T47D (cell line): ENCODE measurements around the gene SLC39A1.

ENCODE experiments used
- DNase-seq, 2 experiments: peaks; one replicate each; pipeline versions ENCODE4 v3.0.0 to v3.0.0-alpha.2; 2011 to 2012; ENCODE audit warnings: low read depth in 1 of 2, low spot score in 1 of 2
- JUND ChIP-seq: IDR thresholded peaks from 2 replicates; pipeline ENCODE4 v1.6.1; 2012; ENCODE audit warnings: low read depth
- in situ Hi-C: cut with HindIII; loops from 2 replicates; pipeline ENCODE4 v1.10.0; 2016; ENCODE audit warnings: low sequenced_read_pairs, low pct_unique_long_range_greater_than_20kb

SLC39A1 gene

GRCh38 chr1:153941826-153942725 is 21.3 kb downstream of the SLC39A1 start:
- TF ChIP-seq JUND = no peak
- in situ Hi-C loops = no loop called here
- no peak for DNase-seq

DNA sequence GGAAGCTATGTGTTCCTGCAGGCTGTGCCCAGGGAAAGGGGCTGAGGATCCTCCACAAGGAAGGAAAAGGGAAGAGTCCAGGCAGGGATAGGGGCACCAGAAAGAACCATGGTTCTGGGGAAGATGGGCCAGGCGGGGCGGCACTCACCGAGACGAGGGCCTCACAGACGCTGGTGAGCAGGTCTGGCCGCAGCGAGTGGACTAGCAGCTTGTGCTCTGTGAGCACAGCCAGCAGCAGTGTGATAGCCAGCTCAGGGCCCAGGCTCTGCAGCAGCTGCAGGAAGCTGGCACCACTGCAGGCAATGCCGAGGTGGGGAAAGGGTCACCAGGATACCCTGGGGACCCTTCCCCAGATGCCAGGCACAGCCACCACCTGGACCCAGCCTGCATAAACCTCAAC is 22.6 kb downstream of the SLC39A1 start:
- TF ChIP-seq JUND = no peak
- DNase-seq = no peak
- in situ Hi-C loops = no loop called here

DNA sequence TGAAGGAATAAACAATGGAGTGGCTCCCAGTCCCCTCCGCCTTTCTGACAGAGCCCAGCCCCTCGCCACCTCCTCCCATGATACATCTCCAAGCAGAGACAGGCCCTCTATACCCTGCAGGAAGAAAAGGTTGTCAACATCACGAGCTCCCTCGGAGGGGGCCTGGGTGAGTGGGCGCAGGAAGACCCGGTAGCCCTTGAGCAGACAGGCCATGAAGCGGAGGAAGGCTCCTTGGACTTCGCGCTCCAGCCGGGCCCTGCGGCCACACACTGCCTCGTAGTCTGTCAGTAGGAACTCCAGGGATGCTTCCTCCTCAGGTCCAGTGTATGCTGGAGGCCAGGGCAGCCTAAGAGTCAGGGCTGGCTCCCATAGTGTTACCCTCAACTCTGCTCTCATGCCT is 23.9 kb downstream of the SLC39A1 start:
- DNase-seq = no peak
- in situ Hi-C loops = no loop called here
- no peak for TF ChIP-seq JUND

DNA sequence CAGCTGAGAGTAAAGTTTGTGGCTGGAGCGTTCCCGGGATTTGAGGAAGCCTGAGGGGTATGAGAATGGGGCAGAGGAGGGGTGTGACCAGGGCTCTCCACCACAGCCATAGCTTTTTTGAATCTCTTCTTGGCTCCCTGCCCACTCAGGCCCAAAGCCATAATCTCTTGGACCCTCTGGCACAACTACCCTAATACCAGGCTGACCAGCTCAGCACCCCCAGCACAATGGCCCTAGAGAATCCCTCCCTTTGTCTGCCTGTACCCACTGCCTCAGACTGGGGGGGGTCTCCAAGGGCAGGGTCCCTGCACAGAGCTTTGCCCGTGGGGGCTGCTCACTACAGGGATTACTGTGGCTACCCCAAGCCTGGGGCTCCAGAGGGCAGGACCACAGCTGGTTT is 24.3 kb downstream of the SLC39A1 start:
- no peak for DNase-seq
- TF ChIP-seq JUND = no peak

DNA sequence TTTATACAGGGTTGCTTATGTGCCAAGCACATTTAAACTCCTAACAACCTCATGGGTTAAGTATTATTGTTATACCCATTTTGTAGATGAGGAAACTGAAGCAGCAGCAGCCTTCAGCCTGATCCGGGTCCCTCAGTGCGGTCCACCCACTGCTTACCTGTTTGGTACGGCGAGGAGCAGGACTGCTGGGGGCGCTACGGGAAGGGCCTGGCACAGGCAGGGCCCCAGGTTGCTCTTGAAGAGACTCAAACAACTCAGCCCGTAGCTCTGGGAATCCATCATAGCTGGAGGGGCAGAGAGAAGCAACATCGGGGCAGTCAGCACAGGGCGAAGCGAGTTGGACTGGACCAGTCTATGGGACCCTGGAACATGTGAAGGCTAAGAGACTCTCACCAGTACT is 26.0 kb downstream of the SLC39A1 start:
- no peak for TF ChIP-seq JUND
- no peak for DNase-seq
- in situ Hi-C loops = no loop called here

More for the DNA sequence above, 24.3 kb downstream of the SLC39A1 start:
- in situ Hi-C loops = no loop called here

DNA sequence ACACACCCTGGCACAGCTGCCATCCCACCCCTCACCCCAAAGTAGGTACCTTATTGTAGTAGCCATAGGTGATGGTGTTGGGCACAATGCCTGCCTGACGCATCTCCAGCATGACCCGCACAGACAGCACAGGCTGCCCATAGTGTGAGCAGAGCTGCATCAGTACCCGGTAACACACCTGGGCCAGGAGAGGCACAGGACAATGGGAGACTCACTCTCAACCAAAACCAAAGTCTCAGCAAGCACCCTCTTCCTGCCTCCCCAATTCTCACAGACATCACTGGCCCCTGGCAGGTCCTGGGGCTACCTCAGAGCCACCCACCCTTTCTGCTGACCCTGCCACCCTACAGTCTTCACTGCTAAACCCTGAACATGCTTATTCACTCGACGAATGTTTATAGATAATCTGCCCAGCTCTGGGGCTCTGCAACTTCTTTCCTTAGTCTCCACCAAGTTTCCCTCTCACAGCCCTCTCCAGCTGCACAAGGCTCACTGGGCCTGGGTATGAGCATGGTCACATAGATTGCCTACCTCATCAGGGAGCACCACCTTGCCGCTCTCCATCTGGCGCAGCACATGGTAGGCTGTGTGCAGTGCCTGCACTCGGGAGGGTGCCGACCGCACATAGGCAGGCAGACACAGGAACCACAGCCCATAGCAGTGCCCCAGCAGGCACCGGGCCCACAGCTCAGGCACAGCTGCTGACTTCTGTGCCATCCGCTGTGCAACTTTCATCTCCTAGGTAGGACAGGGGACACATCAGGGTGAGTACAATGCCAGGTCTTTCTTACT is 27.1 kb downstream of the SLC39A1 start:
- no peak for DNase-seq
- in situ Hi-C loops = no loop called here
- TF ChIP-seq JUND = no peak

DNA sequence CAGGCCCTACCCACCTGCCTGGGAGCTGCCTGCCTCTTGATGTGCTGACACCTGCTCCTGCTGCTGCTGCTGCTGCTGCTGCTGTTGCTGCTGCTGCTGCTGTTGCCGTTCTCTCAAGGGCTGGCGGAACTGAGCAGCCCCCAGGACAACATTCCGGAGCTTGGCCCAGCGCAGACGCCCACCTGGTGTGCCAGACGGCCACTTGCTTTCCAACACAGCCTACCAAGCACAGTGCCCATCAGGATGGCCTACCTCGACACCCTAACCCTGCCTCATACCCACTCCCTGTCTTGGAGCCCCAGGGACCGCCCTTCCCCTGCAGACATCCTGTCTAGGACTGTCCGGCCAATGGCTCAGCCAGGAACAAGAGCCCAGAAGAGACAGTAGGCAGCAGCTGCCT is 28.6 kb downstream of the SLC39A1 start:
- no peak for DNase-seq
- no peak for TF ChIP-seq JUND
- in situ Hi-C loops = no loop called here

DNA sequence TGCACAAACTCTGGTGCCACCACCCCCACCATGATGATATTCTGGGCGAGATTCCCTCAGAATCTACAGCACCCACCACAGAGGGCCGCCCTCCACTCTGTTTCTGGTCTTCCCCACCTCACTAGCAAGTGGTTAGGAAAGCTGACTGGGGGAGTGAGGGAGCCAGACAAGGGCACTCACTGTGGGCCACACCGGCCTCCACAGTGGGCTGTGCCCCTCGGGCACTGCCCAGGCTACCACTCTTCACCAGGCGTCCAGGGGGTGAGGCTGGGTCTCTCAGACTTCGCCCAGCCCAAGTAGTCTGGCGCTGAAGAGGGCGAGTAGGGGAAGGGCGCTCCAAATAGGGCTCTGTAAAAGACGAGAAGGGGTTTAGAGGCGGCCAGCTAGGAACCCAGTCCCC is 29.4 kb downstream of the SLC39A1 start:
- in situ Hi-C loops = no loop called here
- DNase-seq = no peak
- TF ChIP-seq JUND = no peak

DNA sequence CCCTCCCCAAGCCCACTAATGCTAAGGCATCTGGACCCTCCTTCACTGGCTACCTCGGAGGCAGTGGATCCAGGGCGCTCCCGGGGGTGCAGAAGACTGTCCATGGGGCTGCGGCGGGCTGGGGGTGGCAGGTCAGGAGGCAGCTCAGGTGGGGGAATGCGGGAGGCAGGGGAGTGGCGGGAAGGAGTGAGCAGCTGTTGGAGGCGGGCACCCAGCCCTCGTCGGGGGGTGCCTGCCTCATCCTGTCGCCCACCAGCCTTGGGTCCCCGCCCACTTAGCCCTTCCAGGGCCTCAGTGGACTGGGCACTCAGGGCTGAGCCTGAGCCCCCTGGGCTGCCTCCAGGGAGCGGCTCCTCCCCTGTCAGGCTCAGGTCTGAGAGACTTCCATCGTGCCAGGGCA is 29.9 kb downstream of the SLC39A1 start:
- TF ChIP-seq JUND = no peak
- in situ Hi-C loops = no loop called here
- DNase-seq = no peak

- in situ Hi-C loops = no loop called here
- DNase-seq = no peak
- TF ChIP-seq JUND = no peak
Observed at GRCh38 chr1:153932156-153933131, 30.9 kb downstream of the SLC39A1 start.

GRCh38 chr1:153929981-153930948 is 33.1 kb downstream of the SLC39A1 start:
- in situ Hi-C loops = no loop called here
- no peak for DNase-seq
- no peak for TF ChIP-seq JUND
